ENCODE results near the gene JAK1. TPM values are rescaled to one million over a fixed set of nuclear protein-coding genes. Genes with fewer than 3 reads are reported as not detected.

JAK1 gene
- total RNA-seq, 2 donors from 2014 or later: 22.9 to 23.2 TPM

DNA sequence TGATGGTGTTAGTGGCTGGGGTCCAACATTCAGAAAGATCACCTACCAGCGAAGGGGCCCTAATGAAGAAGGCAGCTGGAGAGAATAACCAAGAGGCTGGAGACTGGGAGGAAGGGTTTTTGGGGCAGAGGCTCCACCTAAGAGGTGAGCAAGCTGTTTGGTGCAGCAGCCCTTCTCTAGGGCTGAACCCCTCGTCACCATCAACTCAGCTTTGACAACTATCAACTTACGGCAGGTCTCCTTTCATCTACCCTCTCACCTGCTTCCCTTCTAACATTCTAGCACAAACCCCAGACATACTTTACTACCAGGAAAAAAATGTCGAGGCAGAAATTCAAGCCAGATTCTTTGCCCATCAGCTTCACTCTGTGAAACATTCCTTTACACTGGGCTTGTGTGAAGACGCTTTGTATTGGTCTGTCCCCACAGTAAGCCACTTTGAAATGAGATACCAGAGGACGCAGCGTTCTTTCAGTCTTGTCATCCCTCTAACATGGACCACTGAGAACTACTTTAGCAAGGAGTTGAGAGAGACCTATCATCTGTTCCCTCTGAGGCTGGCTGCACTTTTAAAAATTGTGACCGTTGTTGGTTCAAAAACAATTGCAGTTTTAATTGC, 136.8 kb downstream of the JAK1 start:
- peaks cover 15% of the 10 kb centered on the region for H3K36me3 Mint-ChIP-seq (ENCODE audit: low read depth)
- Histone ChIP-seq H3K4me1 (ENCODE audit: control insufficient read depth, insufficient read depth, low read length) (no peaks in the 10 kb centered on the region), H3K9me3 (ENCODE audit: control insufficient read depth, low read length) (no peaks in the 10 kb centered on the region), H3K27ac (ENCODE audit: low read depth, low read length) (no peak overlapping the region), H3K36me3 (ENCODE audit: control insufficient read depth, insufficient read depth, low read length) (peaks cover 40% of the 10 kb centered on the region), H3K9ac (ENCODE audit: extremely low read depth, low read length, poor library complexity, severe bottlenecking) (no peak overlapping the region), H3K27me3 (ENCODE audit: control insufficient read depth, insufficient read depth, low read length, poor library complexity, severe bottlenecking) (no peaks in the 10 kb centered on the region), H3K4me3 (ENCODE audit: low read length) (no peak overlapping the region)
- H3K9me3 Mint-ChIP-seq: no peaks in the 10 kb centered on the region
- TF ChIP-seq, protein P1, sequence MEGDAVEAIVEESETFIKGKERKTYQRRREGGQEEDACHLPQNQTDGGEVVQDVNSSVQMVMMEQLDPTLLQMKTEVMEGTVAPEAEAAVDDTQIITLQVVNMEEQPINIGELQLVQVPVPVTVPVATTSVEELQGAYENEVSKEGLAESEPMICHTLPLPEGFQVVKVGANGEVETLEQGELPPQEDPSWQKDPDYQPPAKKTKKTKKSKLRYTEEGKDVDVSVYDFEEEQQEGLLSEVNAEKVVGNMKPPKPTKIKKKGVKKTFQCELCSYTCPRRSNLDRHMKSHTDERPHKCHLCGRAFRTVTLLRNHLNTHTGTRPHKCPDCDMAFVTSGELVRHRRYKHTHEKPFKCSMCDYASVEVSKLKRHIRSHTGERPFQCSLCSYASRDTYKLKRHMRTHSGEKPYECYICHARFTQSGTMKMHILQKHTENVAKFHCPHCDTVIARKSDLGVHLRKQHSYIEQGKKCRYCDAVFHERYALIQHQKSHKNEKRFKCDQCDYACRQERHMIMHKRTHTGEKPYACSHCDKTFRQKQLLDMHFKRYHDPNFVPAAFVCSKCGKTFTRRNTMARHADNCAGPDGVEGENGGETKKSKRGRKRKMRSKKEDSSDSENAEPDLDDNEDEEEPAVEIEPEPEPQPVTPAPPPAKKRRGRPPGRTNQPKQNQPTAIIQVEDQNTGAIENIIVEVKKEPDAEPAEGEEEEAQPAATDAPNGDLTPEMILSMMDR (conservative IDR thresholded peaks at IDR 0.05): no peak
- no peak overlapping the region for H3K4me3 Mint-ChIP-seq
- WGBS, 2 experiments (ENCODE audit: insufficient coverage in 1 of 2, insufficient read length in 1 of 2): 77 to 85% methylated on average over 6 to 8 of the region's 8 CpGs
- no peak overlapping the region for H3K27ac Mint-ChIP-seq
- H3K4me1 Mint-ChIP-seq: peaks cover 5% of the 10 kb centered on the region
- no peaks in the 10 kb centered on the region for H3K27me3 Mint-ChIP-seq (ENCODE audit: insufficient read depth)
- DNase-seq: peak; percentile 65

DNA sequence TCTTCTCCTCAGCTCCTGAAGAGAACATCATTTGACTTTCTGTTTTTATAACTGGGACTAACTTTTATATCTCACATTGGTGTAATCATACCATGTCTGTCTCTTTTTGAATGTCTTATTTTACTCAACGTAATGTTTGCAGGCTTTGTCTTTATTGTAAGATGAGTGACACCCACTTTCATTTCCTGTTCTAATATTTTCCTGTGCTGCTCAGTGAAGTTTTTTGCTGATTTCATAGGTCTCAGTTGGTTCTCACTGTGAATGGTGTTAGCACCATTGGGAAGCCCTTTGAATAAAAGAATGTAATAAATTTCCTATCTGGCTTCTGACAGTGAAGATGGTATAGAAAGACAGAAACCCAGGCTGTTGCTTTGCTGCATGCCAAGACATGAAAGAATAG, 137.5 kb downstream of the JAK1 start:
- Histone ChIP-seq H3K27ac (ENCODE audit: low read depth, low read length) (no peak overlapping the region), H3K9me3 (ENCODE audit: control insufficient read depth, low read length) (no peaks in the 10 kb centered on the region), H3K9ac (ENCODE audit: extremely low read depth, low read length, poor library complexity, severe bottlenecking) (no peak overlapping the region), H3K27me3 (ENCODE audit: control insufficient read depth, insufficient read depth, low read length, poor library complexity, severe bottlenecking) (no peaks in the 10 kb centered on the region), H3K36me3 (ENCODE audit: control insufficient read depth, insufficient read depth, low read length) (peaks cover 34% of the 10 kb centered on the region), H3K4me3 (ENCODE audit: low read length) (no peak overlapping the region), H3K4me1 (ENCODE audit: control insufficient read depth, insufficient read depth, low read length) (no peaks in the 10 kb centered on the region)
- no peak overlapping the region for H3K27ac Mint-ChIP-seq
- DNase-seq: no peak
- no peak overlapping the region for H3K4me3 Mint-ChIP-seq
- no peaks in the 10 kb centered on the region for H3K9me3 Mint-ChIP-seq
- WGBS, 2 experiments (ENCODE audit: insufficient coverage in 1 of 2, insufficient read length in 1 of 2): 100% methylated on average over 1 of the region's 1 CpG; no CpG with 5 or more reads in 1 of the 2 experiments
- peaks cover 5% of the 10 kb centered on the region for H3K4me1 Mint-ChIP-seq
- TF ChIP-seq, protein P1 (conservative IDR thresholded peaks at IDR 0.05): no peak
- no peaks in the 10 kb centered on the region for H3K27me3 Mint-ChIP-seq (ENCODE audit: insufficient read depth)
- H3K36me3 Mint-ChIP-seq (ENCODE audit: low read depth): peaks cover 11% of the 10 kb centered on the region

DNA sequence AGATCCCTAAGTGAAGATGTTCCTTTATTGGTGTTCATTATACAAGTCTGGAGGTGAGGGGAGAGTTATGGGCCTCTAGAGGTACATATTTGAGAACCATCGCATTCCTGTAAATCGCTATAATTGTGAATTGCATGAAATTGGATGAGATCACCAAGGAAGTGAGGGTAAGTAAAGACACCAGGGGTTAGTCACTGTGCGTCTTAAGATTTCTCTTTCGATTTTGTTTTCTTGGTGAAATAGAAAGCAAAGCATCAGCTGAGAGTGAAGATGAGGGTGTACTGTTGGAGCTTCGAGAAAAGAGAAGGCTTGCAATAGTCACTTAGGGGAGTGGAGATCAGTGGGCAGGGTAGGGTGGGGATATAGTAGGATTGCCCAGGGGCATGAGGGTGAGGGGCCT, 139.4 kb downstream of the JAK1 start:
- no peaks in the 10 kb centered on the region for H3K9me3 ChIP-seq (ENCODE audit: control insufficient read depth, low read length)
- H3K4me1 ChIP-seq (ENCODE audit: control insufficient read depth, insufficient read depth, low read length): no peaks in the 10 kb centered on the region
- H3K27ac Mint-ChIP-seq: no peak overlapping the region
- H3K36me3 ChIP-seq (ENCODE audit: control insufficient read depth, insufficient read depth, low read length): peaks cover 16% of the 10 kb centered on the region
- H3K27ac ChIP-seq (ENCODE audit: low read depth, low read length): no peak overlapping the region
- peaks cover 5% of the 10 kb centered on the region for H3K4me1 Mint-ChIP-seq
- WGBS, 2 experiments (ENCODE audit: insufficient coverage in 1 of 2, insufficient read length in 1 of 2): 94 to 100% methylated on average over 3 to 5 of the region's 5 CpGs
- H3K9me3 Mint-ChIP-seq: no peaks in the 10 kb centered on the region
- no peak overlapping the region for H3K4me3 Mint-ChIP-seq
- DNase-seq: no peak
- TF ChIP-seq, protein P1 (conservative IDR thresholded peaks at IDR 0.05): no peak
- H3K36me3 Mint-ChIP-seq (ENCODE audit: low read depth): no peaks in the 10 kb centered on the region
- no peak overlapping the region for H3K4me3 ChIP-seq (ENCODE audit: low read length)
- H3K27me3 Mint-ChIP-seq (ENCODE audit: insufficient read depth): no peaks in the 10 kb centered on the region
- no peaks in the 10 kb centered on the region for H3K27me3 ChIP-seq (ENCODE audit: control insufficient read depth, insufficient read depth, low read length, poor library complexity, severe bottlenecking)
- no peak overlapping the region for H3K9ac ChIP-seq (ENCODE audit: extremely low read depth, low read length, poor library complexity, severe bottlenecking)
